GM21390 (cell line): ENCODE data around the gene TRPC4.

Source experiments
- ATAC-seq: cut with Tn5 transposase; IDR thresholded peaks from one replicate; pipeline ENCODE4 v1.9.1; 2021; ENCODE audit not compliant: unreplicated experiment

Gene TRPC4

GRCh38 chr13:37869756-37870488 is at the start of gene TRPC4:
TRPC4 (minus strand) TSS chr13:37869772; CDS start chr13:37783333, 86,439 bp downstream.
- no peak for ATAC-seq

GRCh38 chr13:37918751-37919150 is 49.2 kb upstream of the TRPC4 start:
- ATAC-seq, result no peak

- no peak for ATAC-seq
Observed at GRCh38 chr13:37918116-37918714, 48.6 kb upstream of the TRPC4 start.

GRCh38 chr13:37914781-37915391 is 45.3 kb upstream of the TRPC4 start:
- ATAC-seq, result no peak

GRCh38 chr13:37910790-37911189 is 41.2 kb upstream of the TRPC4 start:
- no peak for ATAC-seq

GRCh38 chr13:37906880-37907279 is 37.3 kb upstream of the TRPC4 start:
- ATAC-seq, result no peak

GRCh38 chr13:37905736-37906135 is 36.2 kb upstream of the TRPC4 start:
- ATAC-seq, result no peak

- no peak for ATAC-seq
Observed at GRCh38 chr13:37899753-37900152, 30.2 kb upstream of the TRPC4 start.

GRCh38 chr13:37893321-37893720 is 23.7 kb upstream of the TRPC4 start:
- no peak for ATAC-seq

GRCh38 chr13:37889820-37890219 is 20.2 kb upstream of the TRPC4 start:
- ATAC-seq, result no peak

GRCh38 chr13:37889102-37889501 is 19.5 kb upstream of the TRPC4 start:
- no peak for ATAC-seq

GRCh38 chr13:37886879-37887278 is 17.3 kb upstream of the TRPC4 start:
- no peak for ATAC-seq

GRCh38 chr13:37884674-37885073 is 15.1 kb upstream of the TRPC4 start:
- ATAC-seq, result no peak

GRCh38 chr13:37884026-37884425 is 14.5 kb upstream of the TRPC4 start:
- no peak for ATAC-seq

GRCh38 chr13:37878921-37879320 is 9.3 kb upstream of the TRPC4 start:
- no peak for ATAC-seq

- ATAC-seq, result no peak
Observed at GRCh38 chr13:37878496-37878895, 8.9 kb upstream of the TRPC4 start.

GRCh38 chr13:37870895-37871550 is 1.5 kb upstream of the TRPC4 start:
- ATAC-seq, result no peak

- no peak for ATAC-seq
Observed at GRCh38 chr13:37870489-37870845, 895 bp upstream of the TRPC4 start.

GRCh38 chr13:37869506-37869755 is 141 bp downstream of the TRPC4 start:
- ATAC-seq, result no peak

GRCh38 chr13:37868691-37869505 is 674 bp downstream of the TRPC4 start:
- no peak for ATAC-seq

GRCh38 chr13:37863708-37864107 is 5.9 kb downstream of the TRPC4 start:
- ATAC-seq, result no peak
